Measurements from ENCODE around the gene FAH. TPM values are rescaled to one million over a fixed set of nuclear protein-coding genes. Genes with fewer than 3 reads are reported as not detected.

FAH gene
- total RNA-seq, 2 donors from 2014 or later, result 11.9 to 14.2 TPM

GRCh38 chr15:80184554-80184953 lies 31.8 kb downstream of the FAH start:
- Mint-ChIP-seq H3K9me3 (no peaks in the 10 kb centered on the region), H3K4me3 (no peak overlapping the region), H3K27ac (no peak overlapping the region), H3K36me3 (ENCODE audit: low read depth) (peaks cover 11% of the 10 kb centered on the region), H3K4me1 (peaks cover 4% of the 10 kb centered on the region), H3K27me3 (ENCODE audit: insufficient read depth) (no peaks in the 10 kb centered on the region)
- peaks cover 6% of the 10 kb centered on the region for H3K9me3 ChIP-seq (ENCODE audit: control insufficient read depth, low read length)
- H3K4me3 ChIP-seq (ENCODE audit: low read length), result no peak overlapping the region
- no peak overlapping the region for H3K27ac ChIP-seq (ENCODE audit: low read depth, low read length)
- H3K27me3 ChIP-seq (ENCODE audit: control insufficient read depth, insufficient read depth, low read length, poor library complexity, severe bottlenecking), result no peaks in the 10 kb centered on the region
- DNase-seq, result no peak
- H3K9ac ChIP-seq (ENCODE audit: extremely low read depth, low read length, poor library complexity, severe bottlenecking), result no peak overlapping the region
- peaks cover 7% of the 10 kb centered on the region for H3K36me3 ChIP-seq (ENCODE audit: control insufficient read depth, insufficient read depth, low read length)
- TF ChIP-seq CTCF (conservative IDR thresholded peaks at IDR 0.05), result no peak
- 82 to 83% methylated on average over 6 to 7 of the region's 7 CpGs for WGBS, 2 experiments (ENCODE audit: insufficient coverage in 1 of 2, insufficient read length in 1 of 2)
- H3K4me1 ChIP-seq (ENCODE audit: control insufficient read depth, insufficient read depth, low read length), result peaks cover 3% of the 10 kb centered on the region

GRCh38 chr15:80185152-80185551 lies 32.4 kb downstream of the FAH start:
- Mint-ChIP-seq H3K27ac (no peak overlapping the region), H3K4me1 (peaks cover 4% of the 10 kb centered on the region), H3K36me3 (ENCODE audit: low read depth) (peaks cover 11% of the 10 kb centered on the region), H3K9me3 (no peaks in the 10 kb centered on the region), H3K27me3 (ENCODE audit: insufficient read depth) (no peaks in the 10 kb centered on the region), H3K4me3 (no peak overlapping the region)
- TF ChIP-seq CTCF (conservative IDR thresholded peaks at IDR 0.05), result no peak
- H3K9me3 ChIP-seq (ENCODE audit: control insufficient read depth, low read length), result peaks cover 6% of the 10 kb centered on the region
- H3K27ac ChIP-seq (ENCODE audit: low read depth, low read length), result no peak overlapping the region
- 94 to 100% methylated on average over 2 of the region's 2 CpGs for WGBS, 2 experiments (ENCODE audit: insufficient coverage in 1 of 2, insufficient read length in 1 of 2)
- H3K9ac ChIP-seq (ENCODE audit: extremely low read depth, low read length, poor library complexity, severe bottlenecking), result no peak overlapping the region
- H3K4me1 ChIP-seq (ENCODE audit: control insufficient read depth, insufficient read depth, low read length), result peaks cover 3% of the 10 kb centered on the region
- peaks cover 7% of the 10 kb centered on the region for H3K36me3 ChIP-seq (ENCODE audit: control insufficient read depth, insufficient read depth, low read length)
- no peak for DNase-seq
- H3K27me3 ChIP-seq (ENCODE audit: control insufficient read depth, insufficient read depth, low read length, poor library complexity, severe bottlenecking), result no peaks in the 10 kb centered on the region
- no peak overlapping the region for H3K4me3 ChIP-seq (ENCODE audit: low read length)

GRCh38 chr15:80186066-80186465 lies 33.3 kb downstream of the FAH start:
- Mint-ChIP-seq H3K4me3 (no peak overlapping the region), H3K27ac (no peak overlapping the region), H3K9me3 (no peaks in the 10 kb centered on the region), H3K27me3 (ENCODE audit: insufficient read depth) (no peaks in the 10 kb centered on the region), H3K36me3 (ENCODE audit: low read depth) (peaks cover 11% of the 10 kb centered on the region), H3K4me1 (peaks cover 4% of the 10 kb centered on the region)
- peaks cover 7% of the 10 kb centered on the region for H3K36me3 ChIP-seq (ENCODE audit: control insufficient read depth, insufficient read depth, low read length)
- no peak for TF ChIP-seq CTCF (conservative IDR thresholded peaks at IDR 0.05)
- H3K27me3 ChIP-seq (ENCODE audit: control insufficient read depth, insufficient read depth, low read length, poor library complexity, severe bottlenecking), result no peaks in the 10 kb centered on the region
- no peak overlapping the region for H3K9ac ChIP-seq (ENCODE audit: extremely low read depth, low read length, poor library complexity, severe bottlenecking)
- H3K9me3 ChIP-seq (ENCODE audit: control insufficient read depth, low read length), result peaks cover 6% of the 10 kb centered on the region
- H3K27ac ChIP-seq (ENCODE audit: low read depth, low read length), result no peak overlapping the region
- peaks cover 3% of the 10 kb centered on the region for H3K4me1 ChIP-seq (ENCODE audit: control insufficient read depth, insufficient read depth, low read length)
- no peak overlapping the region for H3K4me3 ChIP-seq (ENCODE audit: low read length)
- 90 to 96% methylated on average over 5 to 7 of the region's 7 CpGs for WGBS, 2 experiments (ENCODE audit: insufficient coverage in 1 of 2, insufficient read length in 1 of 2)
- DNase-seq, result no peak

Data from endodermal cell (in vitro differentiated cells).